Esophagus squamous epithelium (tissue), 4 donors: ENCODE results near the gene MAEA.

ENCODE experiments used
- POLR2A ChIP-seq, 4 donors: fragments of 450-650 bp; IDR thresholded peaks; one replicate each; pipeline ENCODE4 v1.6.1; 2017; ENCODE audit warnings: antibody characterized with exemption in 4 of 4, mild to moderate bottlenecking in 4 of 4, moderate library complexity in 3 of 4
- TF ChIP-seq, protein P1 (sequence below), 6 experiments: fragments of 450-650 bp in 4 of 6; fragments of 200-600 bp in 2 of 6; sonication (generic) in 2 of 6; IDR thresholded peaks; one replicate each; pipeline ENCODE4 v1.5.1; 2016 to 2019; ENCODE audit warnings: antibody characterized with exemption in 6 of 6, mild to moderate bottlenecking in 4 of 6, moderate library complexity in 4 of 6

DNA sequence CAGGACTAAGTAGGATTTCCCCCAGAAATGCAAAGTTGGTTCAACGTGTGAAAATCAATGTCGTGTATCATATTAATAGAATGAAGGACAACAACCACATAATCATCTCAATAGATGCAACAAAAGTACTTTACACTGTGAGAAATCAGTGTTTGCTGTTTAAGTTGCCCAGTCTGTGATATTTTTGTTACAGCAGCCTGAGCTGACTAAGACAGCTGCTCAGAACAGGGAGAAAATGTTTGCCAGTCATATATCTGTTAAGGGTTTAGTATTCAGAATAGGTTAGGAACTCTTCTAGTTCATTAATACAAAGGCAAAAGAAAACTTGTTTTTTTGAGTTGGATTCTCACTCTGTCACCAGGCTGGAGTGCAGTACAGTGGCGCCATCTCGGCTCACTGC lies 12.5 kb downstream of the MAEA start:
- TF ChIP-seq, protein P1, sequence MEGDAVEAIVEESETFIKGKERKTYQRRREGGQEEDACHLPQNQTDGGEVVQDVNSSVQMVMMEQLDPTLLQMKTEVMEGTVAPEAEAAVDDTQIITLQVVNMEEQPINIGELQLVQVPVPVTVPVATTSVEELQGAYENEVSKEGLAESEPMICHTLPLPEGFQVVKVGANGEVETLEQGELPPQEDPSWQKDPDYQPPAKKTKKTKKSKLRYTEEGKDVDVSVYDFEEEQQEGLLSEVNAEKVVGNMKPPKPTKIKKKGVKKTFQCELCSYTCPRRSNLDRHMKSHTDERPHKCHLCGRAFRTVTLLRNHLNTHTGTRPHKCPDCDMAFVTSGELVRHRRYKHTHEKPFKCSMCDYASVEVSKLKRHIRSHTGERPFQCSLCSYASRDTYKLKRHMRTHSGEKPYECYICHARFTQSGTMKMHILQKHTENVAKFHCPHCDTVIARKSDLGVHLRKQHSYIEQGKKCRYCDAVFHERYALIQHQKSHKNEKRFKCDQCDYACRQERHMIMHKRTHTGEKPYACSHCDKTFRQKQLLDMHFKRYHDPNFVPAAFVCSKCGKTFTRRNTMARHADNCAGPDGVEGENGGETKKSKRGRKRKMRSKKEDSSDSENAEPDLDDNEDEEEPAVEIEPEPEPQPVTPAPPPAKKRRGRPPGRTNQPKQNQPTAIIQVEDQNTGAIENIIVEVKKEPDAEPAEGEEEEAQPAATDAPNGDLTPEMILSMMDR (IDR thresholded peaks at IDR 0.05): no peak
- TF ChIP-seq POLR2A (IDR thresholded peaks at IDR 0.05): no peak
